ENCODE results near the gene PPM1A.

DNA sequence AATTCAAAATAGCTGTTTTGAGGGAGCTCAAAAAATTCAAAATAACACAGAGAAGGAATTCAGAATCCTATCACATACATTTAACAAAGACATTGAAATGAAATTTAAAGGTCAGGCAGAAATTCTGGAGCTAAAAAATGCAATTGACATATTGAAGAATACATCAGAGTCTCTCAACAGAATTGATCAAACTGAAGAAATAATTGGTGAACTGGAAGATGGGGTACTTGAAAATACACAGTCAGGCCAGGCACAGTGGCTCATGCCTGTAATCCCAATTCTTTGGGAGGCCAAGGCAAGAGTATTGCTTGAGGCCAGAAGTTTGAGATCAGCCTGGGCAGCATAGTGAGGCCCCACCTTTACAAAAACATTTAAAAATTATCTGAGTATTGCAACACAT lies 49.7 kb upstream of the PPM1A start:
- TF ChIP-seq, protein P1, sequence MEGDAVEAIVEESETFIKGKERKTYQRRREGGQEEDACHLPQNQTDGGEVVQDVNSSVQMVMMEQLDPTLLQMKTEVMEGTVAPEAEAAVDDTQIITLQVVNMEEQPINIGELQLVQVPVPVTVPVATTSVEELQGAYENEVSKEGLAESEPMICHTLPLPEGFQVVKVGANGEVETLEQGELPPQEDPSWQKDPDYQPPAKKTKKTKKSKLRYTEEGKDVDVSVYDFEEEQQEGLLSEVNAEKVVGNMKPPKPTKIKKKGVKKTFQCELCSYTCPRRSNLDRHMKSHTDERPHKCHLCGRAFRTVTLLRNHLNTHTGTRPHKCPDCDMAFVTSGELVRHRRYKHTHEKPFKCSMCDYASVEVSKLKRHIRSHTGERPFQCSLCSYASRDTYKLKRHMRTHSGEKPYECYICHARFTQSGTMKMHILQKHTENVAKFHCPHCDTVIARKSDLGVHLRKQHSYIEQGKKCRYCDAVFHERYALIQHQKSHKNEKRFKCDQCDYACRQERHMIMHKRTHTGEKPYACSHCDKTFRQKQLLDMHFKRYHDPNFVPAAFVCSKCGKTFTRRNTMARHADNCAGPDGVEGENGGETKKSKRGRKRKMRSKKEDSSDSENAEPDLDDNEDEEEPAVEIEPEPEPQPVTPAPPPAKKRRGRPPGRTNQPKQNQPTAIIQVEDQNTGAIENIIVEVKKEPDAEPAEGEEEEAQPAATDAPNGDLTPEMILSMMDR (IDR thresholded peaks at IDR 0.05; ENCODE audit: insufficient read depth, low read length, poor library complexity, severe bottlenecking): no peak
- no peak for TF ChIP-seq EZH2phosphoT487 (conservative IDR thresholded peaks at IDR 0.05; ENCODE audit: low read length)
